MCF 10A (cell line): ENCODE measurements around the gene PCDHB13. TPM values are rescaled to one million over a fixed set of nuclear protein-coding genes. Genes with fewer than 3 reads are reported as not detected.
"Not testable (repeated sequence)": the region's sequence is repeated elsewhere in the genome, so short reads cannot be mapped to it uniquely, and the experiment has no call there.

Experiments used
- BruUV-seq: library from RNA; stranded (reverse); fragments of 400-500 nt; replicated peaks from 2 replicates; lab custom pipeline; 2021; lab: Mats Ljungman, UMichigan
- CTCF ChIA-PET: fragments of 300-600 bp; sonication (Branson Sonifier 250); formaldehyde crosslinking; extraction: SDS; loops from one replicate; lab custom pipeline; 2021; ENCODE audit warnings: antibody characterized with exemption, inconsistent platforms; lab: Yijun Ruan, JAX
- POLR2A ChIA-PET: fragments of 300-600, 350-650 bp; sonication (Branson Sonifier 250); formaldehyde crosslinking; extraction: SDS; loops from one replicate; lab custom pipeline; 2020; ENCODE audit warnings: antibody characterized with exemption, inconsistent platforms; lab: Yijun Ruan, JAX
- DNase-seq: peaks from one replicate; pipeline ENCODE4 v3.0.0-alpha.2; 2018; ENCODE audit not compliant: unreplicated experiment
- H3K27ac Mint-ChIP-seq: one replicate; pipeline ENCODE4 v1.8.0; 2022; ENCODE audit warnings: mild to moderate bottlenecking, low read depth, mixed read lengths; ENCODE audit not compliant: unreplicated experiment
- H3K27me3 Mint-ChIP-seq: one replicate; pipeline ENCODE4 v1.8.0; 2022; ENCODE audit warnings: mixed read lengths; ENCODE audit not compliant: insufficient read depth, unreplicated experiment
- H3K36me3 Mint-ChIP-seq: one replicate; pipeline ENCODE4 v1.8.0; 2022; ENCODE audit warnings: mild to moderate bottlenecking, moderate library complexity, mixed read lengths; ENCODE audit not compliant: insufficient read depth, unreplicated experiment
- H3K4me1 Mint-ChIP-seq: one replicate; pipeline ENCODE4 v1.8.0; 2022; ENCODE audit warnings: mixed read lengths; ENCODE audit not compliant: insufficient read depth, unreplicated experiment
- H3K4me3 Mint-ChIP-seq: one replicate; pipeline ENCODE4 v1.8.0; 2022; ENCODE audit warnings: mild to moderate bottlenecking, moderate library complexity, mixed read lengths; ENCODE audit not compliant: unreplicated experiment
- H3K9me3 Mint-ChIP-seq: one replicate; pipeline ENCODE4 v1.8.0; 2022; ENCODE audit warnings: mixed read lengths; ENCODE audit not compliant: unreplicated experiment
- intact Hi-C: fragments of 100-400 bp; cut with micrococcal nuclease; formaldehyde crosslinking; loops from 2 replicates; pipeline ENCODE4 v1.14.1; 2022
- total RNA-seq: library from RNA; stranded (reverse); gene quantifications from 2 replicates; pipeline ENCODE4 v1.2.3, GENCODE V29; 2022
- TF ChIP-seq, protein P1 (sequence below): fragments of 200-600 bp; IDR thresholded peaks from one replicate; pipeline ENCODE4 v1.8.0; 2022; ENCODE audit warnings: antibody characterized with exemption, mild to moderate bottlenecking; ENCODE audit not compliant: unreplicated experiment

The PCDHB13 gene
- total RNA-seq, 1 experiment from 2014 or later: 3.5 TPM

DNA sequence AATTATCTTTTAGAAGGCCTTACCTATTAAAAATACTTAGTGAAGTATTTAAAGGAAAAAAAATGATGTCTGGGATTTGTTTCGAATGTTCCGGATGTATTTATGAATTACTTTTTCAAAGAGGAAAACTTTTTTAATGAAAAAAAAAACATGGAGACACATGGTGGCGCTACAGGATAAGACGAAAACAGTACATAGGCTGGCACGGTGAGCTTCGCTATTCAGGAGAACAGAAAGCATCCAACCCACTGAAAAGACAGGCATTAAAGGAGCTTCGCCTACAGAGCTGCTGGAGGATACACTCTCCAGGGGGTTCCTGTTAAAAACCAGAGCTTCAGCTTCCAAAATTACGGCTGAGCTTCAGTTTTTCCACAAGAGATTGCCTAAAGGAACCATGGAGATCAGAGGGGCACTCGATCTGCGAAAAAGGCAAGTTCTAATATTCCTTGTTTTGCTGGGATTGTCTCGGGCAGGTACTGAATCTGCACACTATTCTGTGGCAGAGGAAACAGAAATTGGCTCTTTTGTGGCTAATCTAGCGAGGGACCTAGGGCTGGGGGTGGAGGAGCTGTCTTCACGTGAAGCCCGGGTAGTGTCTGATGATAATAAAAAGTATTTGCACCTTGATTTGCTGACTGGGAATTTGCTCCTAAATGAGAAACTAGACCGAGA, 9.5 kb downstream of the PCDHB13 start, which contains the start of gene PCDHB14:
TSS of gene PCDHB14 (plus strand) at position 232 of the 672 bp plus-strand sequence. CDS start at position 395, 163 bp downstream.
- H3K9me3 Mint-ChIP-seq: peaks cover 23% of the 10 kb centered on the region
- DNase-seq: peak; percentile 79
- TF ChIP-seq, protein P1, sequence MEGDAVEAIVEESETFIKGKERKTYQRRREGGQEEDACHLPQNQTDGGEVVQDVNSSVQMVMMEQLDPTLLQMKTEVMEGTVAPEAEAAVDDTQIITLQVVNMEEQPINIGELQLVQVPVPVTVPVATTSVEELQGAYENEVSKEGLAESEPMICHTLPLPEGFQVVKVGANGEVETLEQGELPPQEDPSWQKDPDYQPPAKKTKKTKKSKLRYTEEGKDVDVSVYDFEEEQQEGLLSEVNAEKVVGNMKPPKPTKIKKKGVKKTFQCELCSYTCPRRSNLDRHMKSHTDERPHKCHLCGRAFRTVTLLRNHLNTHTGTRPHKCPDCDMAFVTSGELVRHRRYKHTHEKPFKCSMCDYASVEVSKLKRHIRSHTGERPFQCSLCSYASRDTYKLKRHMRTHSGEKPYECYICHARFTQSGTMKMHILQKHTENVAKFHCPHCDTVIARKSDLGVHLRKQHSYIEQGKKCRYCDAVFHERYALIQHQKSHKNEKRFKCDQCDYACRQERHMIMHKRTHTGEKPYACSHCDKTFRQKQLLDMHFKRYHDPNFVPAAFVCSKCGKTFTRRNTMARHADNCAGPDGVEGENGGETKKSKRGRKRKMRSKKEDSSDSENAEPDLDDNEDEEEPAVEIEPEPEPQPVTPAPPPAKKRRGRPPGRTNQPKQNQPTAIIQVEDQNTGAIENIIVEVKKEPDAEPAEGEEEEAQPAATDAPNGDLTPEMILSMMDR: peak; percentile 69
- H3K4me1 Mint-ChIP-seq: no peaks in the 10 kb centered on the region
- CTCF ChIA-PET: interaction anchor here (0.5 to 4.0 kb wide), 69 partner anchors 9 to 699 kb away, joined by 3 to 118 read pairs (median 5); partner anchors contain the start of genes DIAPH1, PCDHA4, PCDHB10 and PCDHB11
- peak within 1 kb of the TSS; percentile 84 for H3K4me3 Mint-ChIP-seq
- TSS peak; percentile 72 for BruUV-seq
- H3K27me3 Mint-ChIP-seq: no peaks in the 10 kb centered on the region
- intact Hi-C loops: loop anchor here (1.0 to 10.0 kb wide), 5 partner anchors 139 to 338 kb away; partner anchors contain the start of genes PCDHGA10, PCDHGB7 and PCDHGC3
- peak within 1 kb of the TSS; percentile 60 for H3K27ac Mint-ChIP-seq
- POLR2A ChIA-PET: interaction anchor here (0.5 to 3.5 kb wide), 19 partner anchors 11 to 558 kb away, joined by 3 to 91 read pairs (median 6); partner anchors contain the start of genes DIAPH1, PCDHB10, PCDHGB5 and TAF7
- peaks cover 20% of the 10 kb centered on the region for H3K36me3 Mint-ChIP-seq

DNA sequence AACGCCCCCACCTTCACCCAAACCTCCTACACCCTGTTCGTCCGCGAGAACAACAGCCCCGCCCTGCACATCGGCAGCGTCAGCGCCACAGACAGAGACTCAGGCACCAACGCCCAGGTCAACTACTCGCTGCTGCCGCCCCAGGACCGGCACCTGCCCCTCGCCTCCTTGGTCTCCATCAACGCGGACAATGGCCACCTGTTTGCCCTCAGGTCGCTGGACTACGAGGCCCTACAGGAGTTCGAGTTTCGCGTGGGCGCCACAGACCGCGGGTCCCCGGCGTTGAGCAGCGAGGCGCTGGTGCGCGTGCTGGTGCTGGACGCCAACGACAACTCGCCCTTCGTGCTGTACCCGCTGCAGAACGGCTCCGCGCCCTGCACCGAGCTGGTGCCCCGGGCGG, 11.1 kb downstream of the PCDHB13 start:
- CTCF ChIA-PET: interaction anchor here (0.6 to 3.3 kb wide), 7 partner anchors 14 to 821 kb away, joined by 3 to 66 read pairs (median 15); partner anchors contain the start of gene PCDHA4
- BruUV-seq: not testable (repeated sequence)

DNA sequence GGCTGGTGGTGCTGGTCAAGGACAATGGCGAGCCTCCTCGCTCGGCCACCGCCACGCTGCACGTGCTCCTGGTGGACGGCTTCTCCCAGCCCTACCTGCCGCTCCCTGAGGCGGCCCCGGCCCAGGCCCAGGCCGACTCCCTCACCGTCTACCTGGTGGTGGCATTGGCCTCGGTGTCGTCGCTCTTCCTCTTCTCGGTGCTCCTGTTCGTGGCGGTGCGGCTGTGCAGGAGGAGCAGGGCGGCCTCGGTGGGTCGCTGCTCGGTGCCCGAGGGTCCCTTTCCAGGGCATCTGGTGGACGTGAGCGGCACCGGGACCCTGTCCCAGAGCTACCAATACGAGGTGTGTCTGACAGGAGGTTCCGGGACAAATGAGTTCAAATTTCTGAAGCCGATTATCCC, 11.7 kb downstream of the PCDHB13 start:
- H3K27me3 Mint-ChIP-seq, H3K4me1 Mint-ChIP-seq, BruUV-seq, H3K27ac Mint-ChIP-seq, DNase-seq, H3K4me3 Mint-ChIP-seq: not testable (repeated sequence)
- intact Hi-C loops: loop anchor here (10.0 kb wide), 1 partner anchor 189 kb away; the partner anchor contains the start of genes PCDHGA10 and PCDHGB7
- ChIA-PET CTCF (interaction anchor here (0.6 to 3.6 kb wide), 4 partner anchors 92 to 338 kb away, joined by 3 to 20 read pairs (median 7); partner anchors contain the start of gene TAF7), POLR2A (interaction anchor here (1.0 to 1.5 kb wide), 3 partner anchors 95 to 339 kb away, joined by 3 read pairs; partner anchors contain the start of gene PCDHGC3)
- Mint-ChIP-seq H3K36me3 (peaks cover 20% of the 10 kb centered on the region), H3K9me3 (peaks cover 17% of the 10 kb centered on the region)

More for the DNA sequence above, 11.1 kb downstream of the PCDHB13 start:
- not testable (repeated sequence) for H3K27me3 Mint-ChIP-seq, H3K4me3 Mint-ChIP-seq, H3K27ac Mint-ChIP-seq, DNase-seq, H3K4me1 Mint-ChIP-seq
- POLR2A ChIA-PET: interaction anchor here (2.2 to 3.5 kb wide), 3 partner anchors 334 to 343 kb away, joined by 15 to 91 read pairs (median 46); no protein-coding TSS in a partner anchor
- Mint-ChIP-seq H3K9me3 (peaks cover 22% of the 10 kb centered on the region), H3K36me3 (peaks cover 20% of the 10 kb centered on the region)
- intact Hi-C loops: loop anchor here (10.0 kb wide), 1 partner anchor 190 kb away; the partner anchor contains the start of genes PCDHGA10 and PCDHGB7

DNA sequence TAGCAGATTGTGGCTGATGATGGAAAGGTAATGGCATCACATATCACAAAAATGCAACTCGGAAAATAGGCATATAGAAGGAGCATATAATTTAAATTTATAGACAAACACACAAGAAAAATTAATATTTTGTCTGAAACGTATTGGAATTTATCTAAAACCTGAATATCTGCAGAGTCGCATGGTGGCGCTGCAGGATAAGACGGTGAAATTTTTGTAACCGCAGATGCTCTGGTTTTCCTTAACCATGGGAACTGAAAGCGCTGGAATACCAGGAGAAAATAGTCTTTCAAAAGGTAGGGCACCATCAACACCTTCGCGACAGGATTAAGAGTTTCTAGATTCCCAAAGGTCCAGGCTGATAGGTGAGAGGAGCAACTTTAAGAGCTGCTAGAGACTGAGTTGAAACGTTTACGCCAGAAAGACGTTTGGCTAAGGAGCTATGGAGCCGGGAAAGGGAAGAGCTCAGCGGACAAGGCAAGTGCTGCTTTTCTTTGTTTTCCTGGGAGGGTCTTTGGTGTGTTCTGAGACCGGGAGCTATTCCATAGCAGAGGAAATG, 20.5 kb downstream of the PCDHB13 start:
- no peaks in the 10 kb centered on the region for H3K27me3 Mint-ChIP-seq
- DNase-seq: no peak
- H3K36me3 Mint-ChIP-seq: peaks cover 17% of the 10 kb centered on the region
- intact Hi-C loops: no loop called here
- ChIA-PET POLR2A (interaction anchor here (2.2 kb wide), 1 partner anchor 11 kb away, joined by 6 read pairs; the partner anchor contains the start of gene PCDHB14), CTCF (interaction anchor here (0.8 to 3.1 kb wide), 4 partner anchors 11 to 324 kb away, joined by 3 to 17 read pairs (median 4); partner anchors contain the start of genes PCDHB10 and PCDHB14)
- H3K4me1 Mint-ChIP-seq: no peaks in the 10 kb centered on the region
- H3K9me3 Mint-ChIP-seq: peaks cover 23% of the 10 kb centered on the region
- TF ChIP-seq, protein P1: no peak
- no peak overlapping the region for H3K27ac Mint-ChIP-seq
- no peak overlapping the region for H3K4me3 Mint-ChIP-seq
- no TSS peak for BruUV-seq

DNA sequence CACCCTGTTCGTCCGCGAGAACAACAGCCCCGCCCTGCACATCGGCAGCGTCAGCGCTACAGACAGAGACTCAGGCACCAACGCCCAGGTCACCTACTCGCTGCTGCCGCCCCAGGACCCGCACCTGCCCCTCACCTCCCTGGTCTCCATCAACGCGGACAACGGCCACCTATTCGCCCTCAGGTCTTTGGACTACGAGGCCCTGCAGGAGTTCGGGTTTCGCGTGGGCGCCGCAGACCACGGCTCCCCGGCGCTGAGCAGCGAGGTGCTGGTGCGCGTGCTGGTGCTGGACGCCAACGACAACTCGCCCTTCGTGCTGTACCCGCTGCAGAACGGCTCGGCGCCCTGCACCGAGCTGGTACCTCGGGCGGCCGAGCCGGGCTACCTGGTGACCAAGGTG, 22.2 kb downstream of the PCDHB13 start:
- H3K27ac Mint-ChIP-seq, CTCF ChIA-PET, DNase-seq, H3K4me3 Mint-ChIP-seq, H3K4me1 Mint-ChIP-seq, H3K27me3 Mint-ChIP-seq, BruUV-seq, POLR2A ChIA-PET, intact Hi-C loops: not testable (repeated sequence)
- H3K36me3 Mint-ChIP-seq: peaks cover 24% of the 10 kb centered on the region
- H3K9me3 Mint-ChIP-seq: peaks cover 39% of the 10 kb centered on the region
